H9 (cell line): ENCODE measurements around the gene RASIP1. TPM values are rescaled to one million over a fixed set of nuclear protein-coding genes. Genes with fewer than 3 reads are reported as not detected.
A peak's percentile ranks its signal among the peaks of the same experiment; 100 is the strongest.

ENCODE experiments used
- DNase-seq: peaks from one replicate; pipeline ENCODE4 v3.0.0-alpha.2; 2017
- H2AFZ ChIP-seq: one replicate; pipeline ENCODE4 v1.6.1; 2013; ENCODE audit warnings: mild to moderate bottlenecking, low read length, control low read depth, moderate library complexity
- H2AK5ac ChIP-seq: 2 replicates; pipeline ENCODE4 v1.6.1; 2013; ENCODE audit warnings: low read length, control low read depth, mixed read lengths; ENCODE audit not compliant: insufficient read length
- H2BK120ac ChIP-seq: one replicate; pipeline ENCODE4 v1.6.1; 2013; ENCODE audit warnings: low read depth, mild to moderate bottlenecking, low read length, control low read depth, inconsistent platforms; ENCODE audit not compliant: poor library complexity, severe bottlenecking
- H2BK12ac ChIP-seq: 2 replicates; pipeline ENCODE4 v1.6.1; 2013; ENCODE audit warnings: low read length, control low read depth, mixed read lengths, low read depth; ENCODE audit not compliant: insufficient read length
- H2BK15ac ChIP-seq: 2 replicates; pipeline ENCODE4 v1.6.1; 2013; ENCODE audit warnings: low read depth, low read length, control low read depth
- H2BK20ac ChIP-seq: one replicate; pipeline ENCODE4 v1.6.1; 2013; ENCODE audit warnings: low read depth, mild to moderate bottlenecking, low read length, control low read depth, inconsistent platforms; ENCODE audit not compliant: poor library complexity, severe bottlenecking
- H2BK5ac ChIP-seq: 2 replicates; pipeline ENCODE4 v1.6.1; 2013; ENCODE audit warnings: low read length, control low read depth, mixed read lengths; ENCODE audit not compliant: insufficient read length
- H3K14ac ChIP-seq: 2 replicates; pipeline ENCODE4 v1.6.1; 2013; ENCODE audit warnings: low read length, control low read depth; ENCODE audit not compliant: insufficient read depth
- H3K18ac ChIP-seq: 2 replicates; pipeline ENCODE4 v1.6.1; 2013; ENCODE audit warnings: low read depth, mild to moderate bottlenecking, mixed read lengths, low read length, control low read depth; ENCODE audit not compliant: insufficient read length
- H3K23ac ChIP-seq: 2 replicates; pipeline ENCODE4 v1.6.1; 2013; ENCODE audit warnings: low read length, control low read depth, mixed read lengths, low read depth; ENCODE audit not compliant: insufficient read length
- H3K23me2 ChIP-seq: 2 replicates; pipeline ENCODE4 v1.6.1; 2013; ENCODE audit warnings: low read depth, mild to moderate bottlenecking, mixed read lengths, low read length, control low read depth; ENCODE audit not compliant: insufficient read length, poor library complexity, severe bottlenecking
- H3K27ac ChIP-seq: 2 replicates; pipeline ENCODE4 v1.5.1; 2013; ENCODE audit warnings: low read length, control low read depth, mixed read lengths, low read depth; ENCODE audit not compliant: insufficient read length
- H3K27me3 ChIP-seq: 2 replicates; pipeline ENCODE4 v1.6.1; 2013; ENCODE audit warnings: low read length, control low read depth, inconsistent platforms; ENCODE audit not compliant: insufficient read depth
- H3K4ac ChIP-seq: 2 replicates; pipeline ENCODE4 v1.6.1; 2013; ENCODE audit warnings: low read depth, mild to moderate bottlenecking, control low read depth, inconsistent platforms, low read length, moderate library complexity
- H3K4me1 ChIP-seq: 2 replicates; pipeline ENCODE4 v1.6.1; 2013; ENCODE audit warnings: low read length, control low read depth, inconsistent platforms; ENCODE audit not compliant: insufficient read depth
- H3K4me2 ChIP-seq: 2 replicates; pipeline ENCODE4 v1.6.1; 2013; ENCODE audit warnings: low read length, control low read depth, mixed read lengths; ENCODE audit not compliant: insufficient read length, insufficient read depth
- H3K56ac ChIP-seq: 2 replicates; pipeline ENCODE4 v1.6.1; 2013; ENCODE audit warnings: low read depth, mild to moderate bottlenecking, mixed read lengths, low read length, control low read depth; ENCODE audit not compliant: insufficient read length
- H3K79me1 ChIP-seq: 2 replicates; pipeline ENCODE4 v1.6.1; 2013; ENCODE audit warnings: low read depth, mild to moderate bottlenecking, moderate library complexity, low read length, control low read depth, inconsistent platforms; ENCODE audit not compliant: insufficient read depth, poor library complexity, severe bottlenecking
- H3K79me2 ChIP-seq: 2 replicates; pipeline ENCODE4 v1.6.1; 2013; ENCODE audit warnings: low read length, control low read depth, inconsistent platforms; ENCODE audit not compliant: insufficient read depth
- H3K9ac ChIP-seq: 2 replicates; pipeline ENCODE4 v1.6.1; 2013; ENCODE audit warnings: low read length, control low read depth, mixed read lengths; ENCODE audit not compliant: insufficient read length; ENCODE audit errors: extremely low read depth
- H3K9me3 ChIP-seq: one replicate; pipeline ENCODE4 v1.6.1; 2013; ENCODE audit warnings: low read depth, low read length, inconsistent platforms; ENCODE audit not compliant: control insufficient read depth
- H3T11ph ChIP-seq: one replicate; pipeline ENCODE4 v1.6.1; 2013; ENCODE audit warnings: mild to moderate bottlenecking, low read length, control low read depth, inconsistent platforms
- H4K20me1 ChIP-seq: one replicate; pipeline ENCODE4 v1.6.1; 2013; ENCODE audit not compliant: control insufficient read depth, insufficient read length, insufficient read depth
- H4K5ac ChIP-seq: 2 replicates; pipeline ENCODE4 v1.6.1; 2013; ENCODE audit warnings: low read depth, mild to moderate bottlenecking, mixed read lengths, low read length, control low read depth; ENCODE audit not compliant: insufficient read length
- H4K8ac ChIP-seq: replicated peaks from 2 replicates; pipeline ENCODE4 v1.6.1; 2013; ENCODE audit warnings: low read length, control low read depth, mixed read lengths, low read depth; ENCODE audit not compliant: insufficient read length
- H4K91ac ChIP-seq: 2 replicates; pipeline ENCODE4 v1.6.1; 2013; ENCODE audit warnings: low read depth, mild to moderate bottlenecking, moderate library complexity, mixed read lengths, low read length, control low read depth; ENCODE audit not compliant: insufficient read length
- H3K27ac Mint-ChIP-seq, 3 experiments: 2 replicates in 2 of 3; 3 replicates in 1 of 3; pipeline ENCODE4 v1.8.0; 2020 to 2021; ENCODE audit warnings: mixed read lengths in 3 of 3, mild to moderate bottlenecking in 1 of 3, moderate library complexity in 1 of 3
- H3K27me3 Mint-ChIP-seq: 2 replicates; pipeline ENCODE4 v1.8.0; 2021; ENCODE audit warnings: low read depth, mild to moderate bottlenecking, moderate library complexity, mixed read lengths
- H3K36me3 Mint-ChIP-seq, 3 experiments: 2 replicates in 2 of 3; 3 replicates in 1 of 3; pipeline ENCODE4 v1.8.0; 2020 to 2021; ENCODE audit warnings: low read depth in 3 of 3, mixed read lengths in 3 of 3; ENCODE audit not compliant: insufficient read depth in 1 of 3
- H3K4me1 Mint-ChIP-seq, 2 experiments: 2 replicates each; pipeline ENCODE4 v1.8.0; 2020; ENCODE audit warnings: mixed read lengths in 2 of 2
- H3K4me3 Mint-ChIP-seq, 2 experiments: 2 replicates in 1 of 2; 3 replicates in 1 of 2; pipeline ENCODE4 v1.8.0; 2020 to 2021; ENCODE audit warnings: mild to moderate bottlenecking in 2 of 2, mixed read lengths in 2 of 2, moderate library complexity in 1 of 2
- H3K9me3 Mint-ChIP-seq, 2 experiments: 2 replicates in 1 of 2; 3 replicates in 1 of 2; pipeline ENCODE4 v1.8.0; 2020; ENCODE audit warnings: mild to moderate bottlenecking in 2 of 2, mixed read lengths in 2 of 2, moderate library complexity in 1 of 2
- CTCF ChIP-seq: fragments of 200-600 bp; sonication (generic); conservative IDR thresholded peaks from 3 replicates; pipeline ENCODE4 v1.8.0; 2021; ENCODE audit warnings: antibody characterized with exemption, mild to moderate bottlenecking
- WGBS: extraction: QIAGEN DNeasy Blood & Tissue Kit; methylation state at CpG from one replicate; pipeline ENCODE4 v1.1.7; 2013; ENCODE audit warnings: missing lambda C conversion rate, low lambda C conversion rate, mixed read lengths; ENCODE audit not compliant: insufficient read length; ENCODE audit errors: extremely low coverage; 5-methylcytosine and 5-hydroxymethylcytosine counted together
- total RNA-seq: library from RNA; stranded (reverse); gene quantifications from 2 replicates; pipeline ENCODE4 v1.2.1, GENCODE V29; 2021

Gene RASIP1
- total RNA-seq, 1 experiment from 2014 or later, result 2.4 TPM

- peak within 1 kb of the TSS; percentile 96 to 98 for H3K4me3 Mint-ChIP-seq
- no peaks in the 10 kb centered on the region for H3K9me3 ChIP-seq
- H3K4me1 ChIP-seq, result no peaks in the 10 kb centered on the region; the same call in 1 of the 2 replicates
- no peak within 1 kb of the TSS for H4K5ac ChIP-seq
- H3T11ph ChIP-seq, result no peak within 1 kb of the TSS
- no peak within 1 kb of the TSS for H3K9ac ChIP-seq
- WGBS, result no CpG with 5 or more reads among the region's 33 CpGs
- no peak within 1 kb of the TSS for H2AFZ ChIP-seq
- H3K4me1 Mint-ChIP-seq, result peaks cover 31 to 45% of the 10 kb centered on the region in 2 experiments
- no peak within 1 kb of the TSS for H3K56ac ChIP-seq
- peaks cover 7% of the 10 kb centered on the region for H3K23me2 ChIP-seq
- no peaks in the 10 kb centered on the region; the same call in 1 of the 2 replicates for H3K27me3 Mint-ChIP-seq
- H2BK12ac ChIP-seq, result no peak within 1 kb of the TSS
- no peak within 1 kb of the TSS for H3K27ac ChIP-seq
- H2BK20ac ChIP-seq, result no peak within 1 kb of the TSS
- H3K36me3 Mint-ChIP-seq, result no peaks in the 10 kb centered on the region
- H2BK15ac ChIP-seq, result no peak within 1 kb of the TSS
- H2BK5ac ChIP-seq, result no peak within 1 kb of the TSS
- H3K18ac ChIP-seq, result no peak within 1 kb of the TSS
- peak within 1 kb of the TSS in 2 of 3 experiments; percentile 96; a peak in 5 of 7 replicates for H3K27ac Mint-ChIP-seq
- no peak within 1 kb of the TSS for H3K4ac ChIP-seq
- no peak for TF ChIP-seq CTCF
- H3K9me3 Mint-ChIP-seq, result no peaks in the 10 kb centered on the region
- peak; percentile 39 for DNase-seq
- peak within 1 kb of the TSS; percentile 45 for H3K4me2 ChIP-seq
- H4K20me1 ChIP-seq, result no peaks in the 10 kb centered on the region
- H2BK120ac ChIP-seq, result no peak within 1 kb of the TSS
- H4K91ac ChIP-seq, result no peak within 1 kb of the TSS
- no peaks in the 10 kb centered on the region for H3K79me2 ChIP-seq
- H3K23ac ChIP-seq, result no peak within 1 kb of the TSS
- no peaks in the 10 kb centered on the region for H3K27me3 ChIP-seq
- no peaks in the 10 kb centered on the region for H3K79me1 ChIP-seq
- H3K14ac ChIP-seq, result peak within 1 kb of the TSS; percentile 19
- no peak within 1 kb of the TSS for H2AK5ac ChIP-seq
- no peak within 1 kb of the TSS for H4K8ac ChIP-seq
Measured at GRCh38 chr19:48719263-48720171, 20.9 kb downstream of the RASIP1 start, which contains the start of gene MAMSTR. TSS of gene MAMSTR (minus strand) at chr19:48719725. CDS start at chr19:48719031, 694 bp downstream.
